T-cell (primary cell): ENCODE data around the gene KRTAP9-6. TPM values are rescaled to one million over a fixed set of nuclear protein-coding genes. Genes with fewer than 3 reads are reported as not detected.
"Not testable (repeated sequence)": the region's sequence is repeated elsewhere in the genome, so short reads cannot be mapped to it uniquely, and the experiment has no call there.

Source experiments
- ATAC-seq, 4 experiments: fragments of 200-7000 bp in 3 of 4; fragments of 150-1000 bp in 1 of 4; cut with Tn5 transposase; replicated peaks in 1 of 4; 1 replicate in 3 of 4; 2 replicates in 1 of 4; pipeline ENCODE4 v1.10.0; 2021; ENCODE audit warnings: moderate library complexity in 3 of 4, mild to moderate bottlenecking in 2 of 4, moderate number of reproducible peaks in 1 of 4
- CTCF ChIA-PET, 2 donors: fragments of 300-600 bp; sonication (Branson Sonifier 250); formaldehyde crosslinking; loops; one replicate each; lab custom pipeline; 2022; ENCODE audit warnings: antibody characterized with exemption in 2 of 2; lab: Charles Lee
- POLR2A ChIA-PET, 2 donors: fragments of 300-600 bp; sonication (Branson Sonifier 250); formaldehyde crosslinking; loops; one replicate each; lab custom pipeline; 2022; ENCODE audit warnings: antibody characterized with exemption in 2 of 2; lab: Charles Lee
- DNase-seq, 35 experiments: peaks; one replicate each; pipeline versions ENCODE4 v3.0.0 to v3.0.0-alpha.2; 2013 to 2023
- H3K27ac ChIP-seq: one replicate; pipeline ENCODE4 v1.5.1; 2013; ENCODE audit warnings: low read length
- H3K27me3 ChIP-seq, 2 experiments: replicated peaks in 1 of 2; 1 replicate in 1 of 2; 2 replicates in 1 of 2; pipeline versions ENCODE4 v1.6.1 to v1.7.0; 2013; ENCODE audit warnings: low read length in 1 of 2, mixed read lengths in 1 of 2; ENCODE audit not compliant: control insufficient read depth in 2 of 2, insufficient read depth in 2 of 2; ENCODE audit errors: extremely low read depth in 1 of 2
- H3K36me3 ChIP-seq, 2 donors: 1 replicate in 1 of 2; 2 replicates in 1 of 2; pipeline versions ENCODE4 v1.6.1 to v1.7.0; 2013; ENCODE audit warnings: low read length in 1 of 2; ENCODE audit not compliant: control insufficient read depth in 2 of 2, insufficient read depth in 1 of 2; ENCODE audit errors: extremely low read depth in 1 of 2
- H3K4me1 ChIP-seq, 2 experiments: 1 replicate in 1 of 2; 2 replicates in 1 of 2; pipeline versions ENCODE4 v1.6.1 to v1.7.0; 2013; ENCODE audit warnings: low read length in 2 of 2, mixed read lengths in 1 of 2; ENCODE audit not compliant: insufficient read depth in 2 of 2, control insufficient read depth in 1 of 2; ENCODE audit errors: extremely low read depth in 1 of 2
- H3K4me3 ChIP-seq, 2 donors: 1 replicate in 1 of 2; 2 replicates in 1 of 2; pipeline versions ENCODE4 v1.5.1 to v1.7.0; 2013; ENCODE audit warnings: mild to moderate bottlenecking in 2 of 2, low read length in 1 of 2, moderate library complexity in 1 of 2; ENCODE audit not compliant: control insufficient read depth in 1 of 2; ENCODE audit errors: extremely low read depth in 1 of 2
- H3K9me3 ChIP-seq: 2 replicates; pipeline ENCODE4 v1.7.0; 2013
- H3K27ac Mint-ChIP-seq, 2 donors: one replicate each; pipeline ENCODE4 v1.8.0; 2020 to 2021; ENCODE audit warnings: mild to moderate bottlenecking in 2 of 2, mixed read lengths in 2 of 2
- H3K27me3 Mint-ChIP-seq, 2 donors: one replicate each; pipeline ENCODE4 v1.8.0; 2021 to 2022; ENCODE audit warnings: mixed read lengths in 2 of 2
- H3K36me3 Mint-ChIP-seq: one replicate; pipeline ENCODE4 v1.8.0; 2021; ENCODE audit warnings: mixed read lengths
- H3K4me1 Mint-ChIP-seq, 3 donors: one replicate each; pipeline ENCODE4 v1.8.0; 2020 to 2022; ENCODE audit warnings: mixed read lengths in 3 of 3, mild to moderate bottlenecking in 1 of 3
- H3K4me3 Mint-ChIP-seq, 3 donors: one replicate each; pipeline ENCODE4 v1.8.0; 2020 to 2022; ENCODE audit warnings: mild to moderate bottlenecking in 3 of 3, mixed read lengths in 3 of 3, moderate library complexity in 3 of 3
- H3K9me3 Mint-ChIP-seq, 3 donors: one replicate each; pipeline ENCODE4 v1.8.0; 2020 to 2022; ENCODE audit warnings: mixed read lengths in 3 of 3
- WGBS: methylation state at CpG from one replicate; pipeline ENCODE4 v1.1.5; 2013; ENCODE audit warnings: missing lambda C conversion rate; ENCODE audit not compliant: insufficient coverage; 5-methylcytosine and 5-hydroxymethylcytosine counted together
- total RNA-seq, 35 experiments: library from RNA in 6 of 35; stranded (reverse) in 6 of 35; fragments of 120-200 nt in 1 of 35; gene quantifications; one replicate each; pipeline versions ENCODE4 v1.2.1 to v1.2.4 and lab custom pipeline; 2013 to 2026

KRTAP9-6 gene
- not detected for total RNA-seq
- total RNA-seq (2013): not detected
- total RNA-seq (lab: John Stamatoyannopoulos, UW): 0 reads per million in 29 experiments

GRCh38 chr17:41265078-41265477 lies at the start of gene KRTAP9-6:
Gene KRTAP9-6 (plus strand): TSS chr17:41265378. CDS start chr17:41265378, 0 bp downstream.
- Histone ChIP-seq H3K4me1 (no peaks in the 10 kb centered on the region), H3K27me3 (peaks cover 0 to 4% of the 10 kb centered on the region in 2 experiments), H3K27ac (no peak within 1 kb of the TSS), H3K36me3 (no peaks in the 10 kb centered on the region), H3K9me3 (no peaks in the 10 kb centered on the region), H3K4me3 (no peak within 1 kb of the TSS)
- Mint-ChIP-seq H3K36me3 (no peaks in the 10 kb centered on the region), H3K4me3 (no peak within 1 kb of the TSS), H3K27me3 (peaks cover 11 to 12% of the 10 kb centered on the region in 2 donors), H3K27ac (no peak within 1 kb of the TSS), H3K9me3 (no peaks in the 10 kb centered on the region), H3K4me1 (peaks cover 6 to 27% (median 18%) of the 10 kb centered on the region in 3 donors)
- WGBS: no CpG with 5 or more reads among the region's 2 CpGs
- DNase-seq: no peak
- ATAC-seq: no peak
- POLR2A ChIA-PET: no interaction called here
- CTCF ChIA-PET: no interaction called here

GRCh38 chr17:41215681-41216080 lies 49.5 kb upstream of the KRTAP9-6 start:
- Histone ChIP-seq H3K4me3 (no peak overlapping the region), H3K4me1 (no peaks in the 10 kb centered on the region), H3K27me3 (peaks cover 0 to 20% of the 10 kb centered on the region in 2 experiments), H3K27ac (no peak overlapping the region), H3K9me3 (no peaks in the 10 kb centered on the region), H3K36me3 (no peaks in the 10 kb centered on the region)
- no peak overlapping the region for H3K4me3 Mint-ChIP-seq
- ATAC-seq (no peak), DNase-seq (no peak)
- ChIA-PET POLR2A (interaction anchor here in 1 of 2 donors (0.6 kb wide), 1 partner anchor 85 kb away, joined by 4 read pairs; no protein-coding TSS in a partner anchor), CTCF (no interaction called here)
- H3K4me1 Mint-ChIP-seq: peaks cover 0 to 10% (median 2%) of the 10 kb centered on the region in 3 donors
- no CpG with 5 or more reads among the region's 1 CpG for WGBS
- peaks cover 2 to 6% (median 5%) of the 10 kb centered on the region in 3 donors for H3K9me3 Mint-ChIP-seq
- peaks cover 8 to 36% of the 10 kb centered on the region in 2 donors for H3K27me3 Mint-ChIP-seq
- H3K36me3 Mint-ChIP-seq: no peaks in the 10 kb centered on the region
- no peak overlapping the region for H3K27ac Mint-ChIP-seq

- ATAC-seq: no peak
- no peak overlapping the region for H3K27ac ChIP-seq
Observed at GRCh38 chr17:41223821-41224220, 41.4 kb upstream of the KRTAP9-6 start.

GRCh38 chr17:41226051-41226450 lies 39.1 kb upstream of the KRTAP9-6 start:
- CTCF ChIA-PET: no interaction called here
- POLR2A ChIA-PET: no interaction called here

More at GRCh38 chr17:41223821-41224220, 41.4 kb upstream of the KRTAP9-6 start:
- Mint-ChIP-seq H3K36me3 (no peaks in the 10 kb centered on the region), H3K4me1 (peaks cover 0 to 12% (median 1%) of the 10 kb centered on the region in 3 donors), H3K27ac (no peak overlapping the region), H3K9me3 (peaks cover 2 to 6% (median 6%) of the 10 kb centered on the region in 3 donors), H3K4me3 (no peak overlapping the region), H3K27me3 (peaks cover 9 to 11% of the 10 kb centered on the region in 2 donors)
- DNase-seq: no peak
- Histone ChIP-seq H3K36me3 (no peaks in the 10 kb centered on the region), H3K9me3 (no peaks in the 10 kb centered on the region), H3K4me3 (no peak overlapping the region), H3K27me3 (peaks cover 0 to 2% of the 10 kb centered on the region in 2 experiments), H3K4me1 (no peaks in the 10 kb centered on the region)
- CTCF ChIA-PET: no interaction called here
- POLR2A ChIA-PET: no interaction called here
- WGBS: no CpG with 5 or more reads among the region's 2 CpGs

GRCh38 chr17:41226598-41227095 lies 38.5 kb upstream of the KRTAP9-6 start, which contains the start of gene KRTAP9-2:
Gene KRTAP9-2 (plus strand): TSS chr17:41226648. CDS start chr17:41226655, 7 bp downstream.
- CTCF ChIA-PET, H3K27ac ChIP-seq, DNase-seq, H3K9me3 ChIP-seq, H3K36me3 ChIP-seq, H3K9me3 Mint-ChIP-seq, H3K27ac Mint-ChIP-seq, ATAC-seq, POLR2A ChIA-PET, H3K36me3 Mint-ChIP-seq, H3K4me3 Mint-ChIP-seq, H3K27me3 Mint-ChIP-seq, H3K27me3 ChIP-seq, H3K4me1 ChIP-seq, H3K4me3 ChIP-seq: not testable (repeated sequence)
- peaks cover 0 to 17% (median 3%) of the 10 kb centered on the region in 3 donors for H3K4me1 Mint-ChIP-seq
- WGBS: 85% methylated on average over 2 of the region's 4 CpGs

More at GRCh38 chr17:41226051-41226450, 39.1 kb upstream of the KRTAP9-6 start:
- Mint-ChIP-seq H3K4me3 (no peak overlapping the region), H3K4me1 (peaks cover 1 to 22% (median 3%) of the 10 kb centered on the region in 3 donors), H3K36me3 (no peaks in the 10 kb centered on the region), H3K9me3 (no peaks in the 10 kb centered on the region), H3K27me3 (peaks cover 7 to 9% of the 10 kb centered on the region in 2 donors), H3K27ac (no peak overlapping the region)
- H3K9me3 ChIP-seq: no peaks in the 10 kb centered on the region
- ATAC-seq: no peak
- H3K4me1 ChIP-seq: no peaks in the 10 kb centered on the region
- 100% methylated on average over 4 of the region's 6 CpGs for WGBS
- peaks cover 2% of the 10 kb centered on the region in 2 experiments for H3K27me3 ChIP-seq
- H3K36me3 ChIP-seq: no peaks in the 10 kb centered on the region
- DNase-seq: no peak
- H3K27ac ChIP-seq: no peak overlapping the region
- no peak overlapping the region for H3K4me3 ChIP-seq

GRCh38 chr17:41230094-41230493 lies 35.1 kb upstream of the KRTAP9-6 start:
- no peaks in the 10 kb centered on the region for H3K4me1 ChIP-seq
- no peak overlapping the region for H3K4me3 ChIP-seq
- POLR2A ChIA-PET: no interaction called here
- no peak overlapping the region for H3K4me3 Mint-ChIP-seq
- no peaks in the 10 kb centered on the region for H3K36me3 ChIP-seq
- no peaks in the 10 kb centered on the region for H3K9me3 Mint-ChIP-seq
- DNase-seq (no peak), ATAC-seq (no peak)
- H3K27me3 Mint-ChIP-seq: peaks cover 15 to 18% of the 10 kb centered on the region in 2 donors
- no peak overlapping the region for H3K27ac Mint-ChIP-seq
- H3K36me3 Mint-ChIP-seq: no peaks in the 10 kb centered on the region
- peaks cover 0 to 18% (median 3%) of the 10 kb centered on the region in 3 donors for H3K4me1 Mint-ChIP-seq
- H3K27ac ChIP-seq: no peak overlapping the region
- H3K9me3 ChIP-seq: no peaks in the 10 kb centered on the region
- CTCF ChIA-PET: interaction anchor here in 1 of 2 donors (1.1 kb wide), 1 partner anchor 92 kb away, joined by 3 read pairs; no protein-coding TSS in a partner anchor
- peaks cover 2% of the 10 kb centered on the region in 2 experiments for H3K27me3 ChIP-seq
